GM19035 (cell line): ENCODE data around the gene HOXD4.

Source experiments
- ATAC-seq: cut with Tn5 transposase; IDR thresholded peaks from one replicate; pipeline ENCODE4 v1.9.1; 2021; ENCODE audit not compliant: unreplicated experiment

The HOXD4 gene

DNA sequence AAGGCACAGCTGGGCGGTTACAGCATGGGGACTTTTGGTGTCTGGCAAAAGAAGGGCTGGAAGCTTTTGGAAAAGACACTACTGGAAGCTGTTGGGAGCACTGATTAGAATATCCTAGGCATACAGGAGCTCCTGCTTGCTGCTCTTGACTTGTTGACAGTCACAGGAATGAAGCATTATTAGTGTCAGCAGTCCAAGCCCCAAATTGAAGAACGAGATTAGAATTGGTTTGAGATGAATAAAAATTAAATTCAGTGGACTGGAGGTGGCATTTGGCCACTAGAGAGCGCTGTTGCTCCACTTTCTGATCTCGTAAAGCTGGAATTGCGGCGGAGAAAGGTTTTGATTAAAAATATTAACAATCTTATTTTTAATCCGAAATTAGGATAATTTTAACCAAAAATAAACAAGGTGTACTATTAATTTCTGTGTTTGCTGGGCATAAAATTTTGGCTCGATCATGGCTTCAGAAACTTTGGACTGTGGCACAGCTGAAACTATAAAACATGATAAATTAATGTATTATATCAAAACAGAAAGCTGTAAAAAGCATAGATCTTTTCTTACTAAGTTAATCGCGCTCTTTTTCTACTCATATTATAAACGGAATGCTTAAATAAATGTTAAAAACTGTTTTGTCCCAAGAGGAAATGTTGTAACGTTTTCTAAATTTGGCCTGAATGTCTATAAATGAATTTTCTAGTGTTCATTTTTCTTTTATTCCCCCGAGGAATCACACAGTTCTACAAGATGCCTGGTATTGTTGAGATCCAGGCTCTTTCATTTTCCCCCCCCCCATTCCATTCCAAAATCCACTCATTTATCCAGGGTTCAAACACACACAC is 24.2 kb upstream of the HOXD4 start:
- ATAC-seq: no peak

DNA sequence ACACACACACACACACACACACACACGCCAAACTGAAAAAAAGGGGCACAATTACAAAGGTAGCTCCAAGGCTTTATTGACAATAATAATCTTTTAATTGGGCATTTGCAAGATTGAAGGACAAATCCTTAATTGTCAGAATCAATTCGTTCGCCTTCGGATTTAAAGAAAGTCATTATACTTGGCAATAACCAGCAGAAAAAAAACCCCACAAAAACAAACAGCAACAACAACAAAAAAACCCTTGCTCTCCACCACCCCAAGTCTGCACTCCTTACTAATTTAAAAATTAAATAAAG is 23.6 kb upstream of the HOXD4 start:
- ATAC-seq: no peak

DNA sequence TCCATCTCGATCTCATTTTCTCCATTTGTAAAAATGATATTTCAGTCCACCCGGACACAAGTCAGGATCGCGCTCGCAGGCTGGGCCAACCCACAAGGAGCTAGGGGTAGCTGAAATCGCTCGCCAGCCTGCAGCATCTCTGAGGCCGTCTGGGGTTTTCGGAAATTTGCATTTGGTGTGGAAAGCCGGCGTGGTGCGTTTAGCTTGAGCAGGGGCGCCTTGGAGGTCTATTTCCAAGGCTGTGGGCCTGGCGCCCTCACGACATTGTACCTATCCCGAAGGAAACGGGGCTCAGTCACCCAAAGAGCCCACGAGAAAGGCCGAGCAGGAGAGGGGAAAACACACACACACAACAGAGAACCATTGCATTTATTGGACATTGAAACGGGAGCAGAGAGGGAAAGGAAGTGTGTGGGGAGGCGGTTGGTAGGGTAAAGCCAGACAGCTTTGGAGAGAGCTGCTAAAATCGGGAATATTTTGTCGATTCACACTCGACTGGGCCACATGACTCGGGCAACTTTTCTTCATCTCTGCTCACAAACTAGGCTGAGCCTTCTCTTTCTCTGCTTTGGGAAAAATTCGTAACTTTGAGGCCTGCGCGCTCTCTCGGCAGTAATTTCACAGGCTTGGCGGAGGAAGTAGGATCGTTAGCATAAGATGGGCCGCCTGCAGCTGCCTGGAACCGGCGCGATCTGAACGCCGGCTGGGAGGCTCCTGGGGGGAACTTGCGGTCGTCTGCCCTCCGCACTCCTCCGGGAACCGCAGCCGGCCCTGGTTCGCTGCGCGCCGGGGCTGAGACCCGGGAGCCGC is 23.0 kb upstream of the HOXD4 start:
- ATAC-seq: no peak

GRCh38 chr2:176128982-176129796 is 22.2 kb upstream of the HOXD4 start, which contains the start of gene HOXD8:
Gene HOXD8 (plus strand): TSS chr2:176129705. CDS start chr2:176130367, 662 bp downstream.
- no peak for ATAC-seq

GRCh38 chr2:176129813-176130146 is 21.6 kb upstream of the HOXD4 start:
- no peak for ATAC-seq

GRCh38 chr2:176130147-176130956 is 21.0 kb upstream of the HOXD4 start:
- no peak for ATAC-seq

DNA sequence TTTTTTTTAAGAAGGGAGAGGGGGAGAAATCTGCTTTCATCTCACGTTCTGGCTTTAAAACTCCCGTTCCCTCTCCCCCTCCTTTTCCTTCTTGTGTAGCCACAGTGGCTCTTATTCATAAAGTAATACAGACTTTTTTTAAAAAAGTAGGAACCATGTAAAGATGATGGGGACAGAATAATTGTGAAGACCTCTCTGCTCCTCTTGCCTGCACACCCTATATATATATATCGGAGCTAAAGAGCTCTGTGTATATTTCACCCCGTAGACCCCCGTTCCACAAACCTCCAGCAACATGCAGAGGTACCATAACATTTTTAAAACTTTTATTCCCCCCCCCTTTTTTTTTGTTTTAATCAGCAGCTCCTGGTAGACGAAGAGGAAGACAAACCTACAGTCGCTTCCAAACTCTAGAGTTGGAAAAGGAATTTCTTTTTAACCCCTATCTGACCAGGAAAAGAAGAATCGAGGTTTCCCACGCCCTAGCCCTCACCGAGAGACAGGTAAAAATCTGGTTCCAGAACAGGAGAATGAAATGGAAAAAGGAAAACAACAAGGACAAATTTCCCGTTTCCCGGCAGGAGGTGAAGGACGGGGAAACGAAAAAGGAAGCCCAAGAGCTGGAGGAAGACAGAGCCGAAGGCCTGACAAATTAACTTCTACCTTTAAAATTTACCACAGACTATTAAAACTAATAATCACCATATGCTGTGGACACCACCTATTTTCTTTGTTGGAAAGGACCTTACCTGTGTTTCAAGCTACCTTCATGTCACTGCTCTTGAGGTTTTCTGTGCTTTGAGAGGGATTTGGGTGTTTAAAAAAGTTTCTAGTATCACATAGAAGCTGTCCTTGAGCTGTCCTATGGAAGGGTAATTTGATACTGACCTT is 20.1 kb upstream of the HOXD4 start:
- ATAC-seq: no peak

- no peak for ATAC-seq
Observed at GRCh38 chr2:176131848-176132158, 19.5 kb upstream of the HOXD4 start.

DNA sequence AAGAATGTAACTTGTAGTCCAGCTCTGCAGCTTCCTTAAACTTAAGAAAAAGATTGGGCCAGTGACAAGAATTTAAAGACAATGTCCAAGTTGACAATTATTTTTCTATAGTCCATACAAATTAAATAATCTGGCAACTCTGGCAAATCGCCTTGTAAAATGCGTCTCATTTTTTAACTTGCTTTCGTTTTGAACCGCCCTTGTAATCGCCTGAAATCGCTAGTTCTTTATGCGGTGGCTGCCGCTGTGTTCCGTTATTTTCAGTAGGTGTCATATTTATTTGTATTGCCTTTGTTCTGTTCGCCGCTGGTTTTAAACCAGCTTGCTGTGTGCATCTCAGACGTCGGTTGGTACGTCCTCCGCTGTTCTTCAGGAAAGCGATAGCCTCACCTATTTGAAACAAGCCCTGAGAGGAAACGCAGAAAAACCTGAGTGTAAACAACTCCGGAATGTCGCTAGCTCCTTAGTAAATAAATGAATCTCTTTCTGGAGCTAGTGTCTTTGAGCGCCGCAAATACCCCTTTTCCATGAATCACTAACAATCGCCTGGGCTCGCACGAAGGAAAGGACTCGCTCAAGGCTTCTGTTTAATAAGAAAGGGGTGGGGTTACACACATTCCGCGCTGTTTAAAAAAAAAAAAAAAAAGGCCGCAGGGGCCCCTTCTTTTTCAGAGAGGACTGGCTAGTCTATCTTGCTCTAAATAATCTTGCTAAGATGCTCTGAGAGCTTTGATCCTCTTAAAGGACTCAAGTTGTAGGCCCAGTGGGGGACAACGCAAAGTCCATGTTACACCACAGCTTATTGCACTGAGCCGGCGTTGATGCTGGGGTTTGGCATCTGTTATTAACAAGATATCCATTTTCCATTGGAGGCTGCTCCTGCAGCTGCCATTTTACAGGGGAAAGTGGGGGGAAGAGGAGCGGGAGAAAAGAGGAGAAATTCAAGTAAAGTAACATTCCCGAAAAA is 18.9 kb upstream of the HOXD4 start:
- ATAC-seq: no peak

- ATAC-seq: no peak
Observed at GRCh38 chr2:176133389-176133788, 18.0 kb upstream of the HOXD4 start.

DNA sequence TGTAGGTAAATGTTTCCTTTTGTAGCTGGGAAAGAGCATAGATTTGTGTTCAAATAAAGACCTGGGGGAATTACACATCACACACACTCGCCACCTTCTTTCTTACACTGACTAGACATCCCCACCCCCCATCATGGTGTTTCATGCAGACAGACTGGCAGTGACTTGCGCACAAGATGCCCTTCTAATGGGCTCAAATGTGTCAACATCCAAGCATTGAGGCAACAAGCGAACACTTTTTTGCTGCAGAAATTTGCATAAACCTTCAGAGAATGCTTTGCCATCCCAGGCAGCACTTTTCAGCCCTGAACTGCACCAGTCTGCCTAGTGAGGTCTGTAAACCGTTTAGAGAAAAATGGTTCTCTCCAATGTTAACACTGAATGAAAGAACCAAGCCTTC is 17.3 kb upstream of the HOXD4 start:
- no peak for ATAC-seq

GRCh38 chr2:176135035-176135440 is 16.3 kb upstream of the HOXD4 start:
- no peak for ATAC-seq

DNA sequence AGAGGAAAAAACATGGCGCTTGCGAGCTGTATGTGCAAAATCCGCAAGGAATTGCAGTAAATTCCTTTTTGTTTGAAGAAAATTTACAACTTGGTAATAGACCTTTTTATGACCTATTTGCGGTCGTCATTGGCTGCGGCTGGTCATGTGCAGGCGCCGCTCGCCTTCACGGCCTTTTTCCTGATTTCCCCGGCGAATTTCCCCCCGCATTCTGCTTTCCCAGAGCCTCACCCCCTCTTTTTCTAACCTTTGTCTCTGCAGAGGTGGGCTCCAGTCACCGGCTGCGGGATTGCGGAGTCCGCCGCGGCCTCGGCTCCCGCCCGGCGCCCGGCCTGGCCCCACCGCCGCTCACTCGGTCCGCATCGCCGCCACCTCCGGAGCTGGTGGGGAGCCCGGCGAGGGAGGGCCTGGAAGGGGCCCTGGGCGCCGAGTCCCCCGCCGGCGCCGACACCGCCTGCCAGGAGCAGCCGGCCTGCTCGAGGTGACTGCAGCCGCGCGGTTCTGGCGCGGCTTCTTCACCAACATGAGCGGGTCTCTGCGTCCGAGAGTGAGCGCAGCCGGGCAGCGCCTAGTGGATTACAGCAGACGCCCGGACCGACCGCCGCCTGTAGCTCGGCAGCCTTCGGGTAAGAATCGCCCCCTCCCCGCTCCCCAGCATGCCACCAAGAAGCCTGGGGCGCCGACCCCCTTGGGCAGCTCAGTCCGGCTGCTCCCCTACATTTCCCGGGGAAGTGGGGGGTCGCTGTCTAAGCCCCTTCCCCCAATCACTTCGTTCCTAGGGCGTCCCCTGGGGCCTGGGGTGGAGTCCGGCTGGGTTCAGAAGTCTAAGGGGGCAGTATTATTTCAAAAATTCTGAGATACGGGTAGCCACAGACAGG is 14.7 kb upstream of the HOXD4 start:
- ATAC-seq: no peak

DNA sequence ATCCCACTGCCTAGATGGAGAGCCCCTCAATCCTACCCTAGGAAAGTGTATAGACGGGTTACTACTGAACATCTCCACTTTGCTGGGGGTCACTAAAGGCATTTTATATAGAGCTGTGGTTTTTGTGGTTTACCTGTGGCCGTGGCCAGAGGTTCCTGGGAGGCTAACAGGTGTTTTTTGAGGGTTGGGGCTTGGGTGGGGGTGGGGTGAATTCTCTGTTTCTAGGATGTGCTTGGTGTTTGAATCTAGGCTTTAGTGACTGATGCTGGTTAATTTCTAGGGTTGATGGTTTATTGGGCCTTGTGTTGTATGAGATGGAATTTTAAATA is 14.1 kb upstream of the HOXD4 start:
- no peak for ATAC-seq

- no peak for ATAC-seq
Observed at GRCh38 chr2:176137906-176138305, 13.4 kb upstream of the HOXD4 start.

DNA sequence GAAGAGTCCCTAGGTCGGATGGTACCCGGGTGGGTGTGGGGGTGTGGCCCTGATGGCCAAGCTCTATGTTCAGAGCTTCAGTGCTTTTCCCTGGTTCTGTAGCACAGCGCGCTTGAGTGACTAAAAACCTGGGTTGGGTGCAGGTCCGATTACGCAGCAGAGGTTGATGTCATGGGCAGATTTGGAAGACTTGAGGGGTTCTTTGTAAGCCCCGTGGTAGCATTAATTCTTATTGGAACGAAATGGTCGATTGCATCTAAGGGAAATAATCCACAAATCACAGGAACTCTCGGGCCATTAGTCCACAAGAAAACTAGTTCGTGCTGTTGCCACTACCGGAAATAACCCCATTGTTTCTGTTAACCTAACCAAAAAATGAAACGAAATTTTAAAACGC is 12.8 kb upstream of the HOXD4 start:
- no peak for ATAC-seq

DNA sequence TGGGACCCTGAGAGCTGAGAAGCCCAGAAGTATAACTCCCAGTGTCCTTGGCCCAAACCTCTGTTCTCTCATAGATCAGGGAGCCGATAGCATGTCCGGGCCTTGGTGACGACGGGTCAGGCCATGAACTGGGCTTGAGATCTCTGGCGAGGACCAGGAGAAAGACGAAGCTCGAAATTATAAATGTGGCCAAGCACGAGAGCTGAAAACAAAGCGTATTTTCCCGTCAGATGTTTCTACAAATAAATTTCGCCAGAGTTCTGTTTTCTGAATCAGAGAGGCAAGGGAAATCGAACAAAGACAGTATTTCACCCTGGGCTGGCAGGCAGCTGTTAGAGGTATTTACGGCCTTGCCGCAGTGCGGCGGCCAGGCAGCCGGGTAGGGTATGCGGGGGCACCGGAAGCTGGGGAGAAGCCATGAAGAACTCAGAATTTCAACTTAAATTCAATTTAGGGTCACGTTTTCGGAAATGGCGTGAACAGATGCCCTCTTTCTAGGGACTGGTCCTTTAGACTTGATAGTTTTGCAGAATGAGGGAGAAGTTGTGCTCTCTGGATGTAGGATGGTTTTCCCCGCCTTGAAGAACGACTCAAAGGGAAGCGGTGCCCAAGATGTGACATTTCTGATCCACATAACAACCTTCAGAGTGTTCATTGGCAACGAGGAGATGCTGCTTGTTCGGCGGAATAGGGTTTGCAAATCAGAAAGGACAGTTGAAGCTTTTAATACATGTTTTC is 12.3 kb upstream of the HOXD4 start:
- no peak for ATAC-seq
